HepG2 (cell line): ENCODE measurements around the gene NCKAP1. TPM values are rescaled to one million over a fixed set of nuclear protein-coding genes. Genes with fewer than 3 reads are reported as not detected.

Experiments used
- AKNA ChIP-seq: sonication (generic); formaldehyde crosslinking; IDR thresholded peaks from 2 replicates; pipeline ENCODE4 v1.4.0; 2020; ENCODE audit warnings: missing genetic modification reagents, borderline replicate concordance
- ATF7-NPFF ChIP-seq: sonication (generic); formaldehyde crosslinking; IDR thresholded peaks from 2 replicates; pipeline ENCODE4 v1.8.1; 2023; ENCODE audit warnings: mild to moderate bottlenecking, low read depth, missing genetic modification reagents, moderate library complexity
- CENPBD1 ChIP-seq: sonication (generic); formaldehyde crosslinking; IDR thresholded peaks from 2 replicates; pipeline ENCODE4 v1.8.0; 2022; ENCODE audit warnings: missing genetic modification reagents, low read depth, mild to moderate bottlenecking, borderline replicate concordance
- E2F1 ChIP-seq: sonication (generic); formaldehyde crosslinking; IDR thresholded peaks from 2 replicates; pipeline ENCODE4 v1.5.0; 2020; ENCODE audit warnings: missing genetic modification reagents
- KIAA2018 ChIP-seq: sonication (generic); formaldehyde crosslinking; IDR thresholded peaks from 2 replicates; pipeline ENCODE4 v1.5.0; 2020; ENCODE audit warnings: mild to moderate bottlenecking, missing genetic modification reagents, borderline replicate concordance
- MXD1 ChIP-seq: sonication (generic); formaldehyde crosslinking; IDR thresholded peaks from 2 replicates; pipeline ENCODE4 v1.4.0; 2020; ENCODE audit warnings: mild to moderate bottlenecking, missing genetic modification reagents
- RAD51 ChIP-seq: fragments of 450-650 bp; IDR thresholded peaks from 2 replicates; pipeline ENCODE4 v1.6.1; 2016; ENCODE audit warnings: borderline replicate concordance
- STAT5B ChIP-seq: sonication (generic); formaldehyde crosslinking; IDR thresholded peaks from 2 replicates; pipeline ENCODE4 v1.4.0; 2020; ENCODE audit warnings: missing genetic modification reagents
- ZNF235 ChIP-seq: sonication (generic); formaldehyde crosslinking; IDR thresholded peaks from 2 replicates; pipeline ENCODE4 v1.8.1; 2023; ENCODE audit warnings: mild to moderate bottlenecking, missing genetic modification reagents, borderline replicate concordance
- ZNF552 ChIP-seq: sonication (generic); formaldehyde crosslinking; IDR thresholded peaks from 2 replicates; pipeline ENCODE4 v1.9.0; 2022; ENCODE audit warnings: missing genetic modification reagents, mild to moderate bottlenecking, borderline replicate concordance
- ZNF768 ChIP-seq: sonication (generic); formaldehyde crosslinking; IDR thresholded peaks from 2 replicates; pipeline ENCODE4 v1.4.0; 2020; ENCODE audit warnings: missing genetic modification reagents
- polyA plus RNA-seq, 8 experiments: library from polyadenylated mRNA; depleted of rRNA in 3 of 8; stranded (reverse) in 7 of 8; unstranded in 1 of 8; fragments of >200 nt; fragmentation: Illumina TruSeq in 4 of 8; extraction: Trizol in 4 of 8; gene quantifications; 2 replicates each; pipeline versions ENCODE4 v1.2.1 to v1.2.3, GENCODE V29; 2011 to 2016; ENCODE audit warnings: low read depth in 4 of 8, missing spikeins in 1 of 8, mixed read lengths in 1 of 8; ENCODE audit not compliant: insufficient read depth in 1 of 8
- total RNA-seq, 5 experiments: library from RNA; depleted of rRNA; stranded (reverse); fragments of >200 nt; fragmentation: Illumina TruSeq; extraction: Trizol; gene quantifications; 2 replicates each; pipeline ENCODE4 v1.2.3, GENCODE V29; 2016; ENCODE audit warnings: low read depth in 1 of 5

The NCKAP1 gene
- total and polyA plus RNA-seq, 2 of the 13 experiments (the other 11 are each of a cell fraction or from before 2014, with no cell fraction given) = 72.1 to 96.3 TPM

- no peak for TF ChIP-seq KIAA2018 (CRISPR knock-in tag)
- TF ChIP-seq STAT5B (CRISPR knock-in tag) = no peak
- TF ChIP-seq AKNA (CRISPR knock-in tag) = no peak
- no peak for TF ChIP-seq ZNF768 (CRISPR knock-in tag)
- TF ChIP-seq ZNF235 = no peak
- TF ChIP-seq MXD1 = peak; percentile 68; the same call in 1 of the 2 replicates
- no peak; the same call in 1 of the 2 replicates for TF ChIP-seq CENPBD1
- TF ChIP-seq E2F1 (CRISPR knock-in tag) = no peak
- TF ChIP-seq ZNF552 = no peak
- peak; percentile 45; the same call in 1 of the 2 replicates for TF ChIP-seq ATF7-NPFF (CRISPR knock-in tag)
- TF ChIP-seq RAD51 = no peak
Observed at GRCh38 chr2:183038341-183039300, at the start of gene NCKAP1 (continued).
